ENCODE measurements around the gene FAM120B. TPM values are rescaled to one million over a fixed set of nuclear protein-coding genes. Genes with fewer than 3 reads are reported as not detected.

The FAM120B gene
- total and polyA plus RNA-seq, 2 experiments from 2014 or later, result 17.1 to 29.1 TPM

GRCh38 chr6:170270984-170271593 lies 35.5 kb upstream of the FAM120B start:
- Histone ChIP-seq H2AFZ (no peak overlapping the region), H3K36me3 (ENCODE audit: low read depth) (no peaks in the 10 kb centered on the region), H3K27ac (no peak overlapping the region), H3K4me1 (ENCODE audit: insufficient read depth) (no peaks in the 10 kb centered on the region), H3K27me3 (replicated peaks; ENCODE audit: insufficient read depth) (peaks cover 12% of the 10 kb centered on the region), H3K4me3 (no peak overlapping the region), H3K79me2 (ENCODE audit: insufficient read depth) (no peaks in the 10 kb centered on the region), H3K9me2 (ENCODE audit: insufficient read depth) (no peaks in the 10 kb centered on the region), H3F3A (ENCODE audit: insufficient read depth) (no peaks in the 10 kb centered on the region), H3K4me2 (ENCODE audit: unreplicated experiment) (no peak overlapping the region), H3K9ac (no peak overlapping the region), H3K9me3 (ENCODE audit: low read depth) (no peaks in the 10 kb centered on the region), H4K20me1 (ENCODE audit: insufficient read depth) (no peaks in the 10 kb centered on the region)
- no peak for TF ChIP-seq EZH2 (IDR thresholded peaks at IDR 0.05; ENCODE audit: insufficient read depth, poor library complexity, severe bottlenecking)
- TF ChIP-seq EZH2phosphoT487 (IDR thresholded peaks at IDR 0.05; ENCODE audit: insufficient read depth, low read depth), result no peak
- DNase-seq, result no peak
- 73 to 74% methylated on average over 19 of the region's 19 CpGs for WGBS, 2 experiments (ENCODE audit: low coverage in 1 of 2, low lambda C conversion rate in 2 of 2, missing lambda C conversion rate in 2 of 2)
- in situ Hi-C loops (cut with MboI), result no loop called here

- 79 to 80% methylated on average over 31 to 32 of the region's 32 CpGs for WGBS, 2 experiments (ENCODE audit: low coverage in 1 of 2, low lambda C conversion rate in 2 of 2, missing lambda C conversion rate in 2 of 2)
These were observed 34.7 kb upstream of the FAM120B start for GRCh38 chr6:170271771-170272314.

GRCh38 chr6:170272341-170273065 lies 34.1 kb upstream of the FAM120B start:
- Histone ChIP-seq H3K4me2 (ENCODE audit: unreplicated experiment) (no peak overlapping the region), H3K4me1 (ENCODE audit: insufficient read depth) (no peaks in the 10 kb centered on the region), H3K79me2 (ENCODE audit: insufficient read depth) (no peaks in the 10 kb centered on the region), H3K4me3 (no peak overlapping the region), H2AFZ (no peak overlapping the region), H3F3A (ENCODE audit: insufficient read depth) (no peaks in the 10 kb centered on the region), H3K36me3 (ENCODE audit: low read depth) (no peaks in the 10 kb centered on the region), H3K27me3 (replicated peaks; ENCODE audit: insufficient read depth) (peaks cover 12% of the 10 kb centered on the region), H3K9me3 (ENCODE audit: low read depth) (no peaks in the 10 kb centered on the region), H4K20me1 (ENCODE audit: insufficient read depth) (no peaks in the 10 kb centered on the region), H3K9me2 (ENCODE audit: insufficient read depth) (no peaks in the 10 kb centered on the region), H3K9ac (no peak overlapping the region), H3K27ac (no peak overlapping the region)
- TF ChIP-seq EZH2 (IDR thresholded peaks at IDR 0.05; ENCODE audit: insufficient read depth, poor library complexity, severe bottlenecking) (no peak), EZH2phosphoT487 (IDR thresholded peaks at IDR 0.05; ENCODE audit: insufficient read depth, low read depth) (no peak)
- no peak for DNase-seq
- in situ Hi-C loops (cut with MboI), result no loop called here
- 60 to 70% methylated on average over 29 of the region's 30 CpGs for WGBS, 2 experiments (ENCODE audit: low coverage in 1 of 2, low lambda C conversion rate in 2 of 2, missing lambda C conversion rate in 2 of 2)

More at GRCh38 chr6:170271771-170272314, 34.7 kb upstream of the FAM120B start:
- H3K36me3 ChIP-seq (ENCODE audit: low read depth), result no peaks in the 10 kb centered on the region
- no peaks in the 10 kb centered on the region for H3K4me1 ChIP-seq (ENCODE audit: insufficient read depth)
- no peak for DNase-seq
- in situ Hi-C loops (cut with MboI), result no loop called here
- no peak overlapping the region for H2AFZ ChIP-seq
- no peak overlapping the region for H3K9ac ChIP-seq
- H3K27me3 ChIP-seq (replicated peaks; ENCODE audit: insufficient read depth), result peaks cover 12% of the 10 kb centered on the region
- no peaks in the 10 kb centered on the region for H3F3A ChIP-seq (ENCODE audit: insufficient read depth)
- H3K9me2 ChIP-seq (ENCODE audit: insufficient read depth), result no peaks in the 10 kb centered on the region
- H3K79me2 ChIP-seq (ENCODE audit: insufficient read depth), result no peaks in the 10 kb centered on the region
- no peak overlapping the region for H3K27ac ChIP-seq
- TF ChIP-seq EZH2phosphoT487 (IDR thresholded peaks at IDR 0.05; ENCODE audit: insufficient read depth, low read depth), result no peak
- TF ChIP-seq EZH2 (IDR thresholded peaks at IDR 0.05; ENCODE audit: insufficient read depth, poor library complexity, severe bottlenecking), result no peak
- H4K20me1 ChIP-seq (ENCODE audit: insufficient read depth), result no peaks in the 10 kb centered on the region
- H3K9me3 ChIP-seq (ENCODE audit: low read depth), result no peaks in the 10 kb centered on the region
- H3K4me3 ChIP-seq, result no peak overlapping the region
- H3K4me2 ChIP-seq (ENCODE audit: unreplicated experiment), result no peak overlapping the region

- no peaks in the 10 kb centered on the region for H3F3A ChIP-seq (ENCODE audit: insufficient read depth)
- no peak for DNase-seq
- TF ChIP-seq EZH2 (IDR thresholded peaks at IDR 0.05; ENCODE audit: insufficient read depth, poor library complexity, severe bottlenecking), result no peak
- TF ChIP-seq EZH2phosphoT487 (IDR thresholded peaks at IDR 0.05; ENCODE audit: insufficient read depth, low read depth), result no peak
- H3K79me2 ChIP-seq (ENCODE audit: insufficient read depth), result no peaks in the 10 kb centered on the region
- no peak overlapping the region for H3K4me3 ChIP-seq
- H3K9me2 ChIP-seq (ENCODE audit: insufficient read depth), result no peaks in the 10 kb centered on the region
- H3K36me3 ChIP-seq (ENCODE audit: low read depth), result no peaks in the 10 kb centered on the region
- H2AFZ ChIP-seq, result no peak overlapping the region
- H3K4me2 ChIP-seq (ENCODE audit: unreplicated experiment), result no peak overlapping the region
- no peak overlapping the region for H3K9ac ChIP-seq
- H3K9me3 ChIP-seq (ENCODE audit: low read depth), result no peaks in the 10 kb centered on the region
- no peaks in the 10 kb centered on the region for H4K20me1 ChIP-seq (ENCODE audit: insufficient read depth)
- 70 to 72% methylated on average over 20 to 23 of the region's 23 CpGs for WGBS, 2 experiments (ENCODE audit: low coverage in 1 of 2, low lambda C conversion rate in 2 of 2, missing lambda C conversion rate in 2 of 2)
- peaks cover 12% of the 10 kb centered on the region for H3K27me3 ChIP-seq (replicated peaks; ENCODE audit: insufficient read depth)
- H3K4me1 ChIP-seq (ENCODE audit: insufficient read depth), result no peaks in the 10 kb centered on the region
- H3K27ac ChIP-seq, result no peak overlapping the region
- in situ Hi-C loops (cut with MboI), result no loop called here
These were observed 33.4 kb upstream of the FAM120B start for GRCh38 chr6:170273191-170273590.
